Mucosa of stomach (tissue), 1 donor: ENCODE measurements around the gene ELL3.
"Not testable (repeated sequence)": the region's sequence is repeated elsewhere in the genome, so short reads cannot be mapped to it uniquely, and the experiment has no call there.

ENCODE experiments used
- H3K27me3 ChIP-seq: one replicate; pipeline ENCODE4 v1.7.0; 2013; ENCODE audit warnings: mild to moderate bottlenecking, low read length; ENCODE audit not compliant: control insufficient read depth, insufficient read depth
- H3K36me3 ChIP-seq: one replicate; pipeline ENCODE4 v1.7.0; 2013; ENCODE audit warnings: low read length; ENCODE audit not compliant: control insufficient read depth, insufficient read depth
- H3K4me1 ChIP-seq: one replicate; pipeline ENCODE4 v1.7.0; 2013; ENCODE audit warnings: mild to moderate bottlenecking, low read length; ENCODE audit not compliant: control insufficient read depth, insufficient read depth
- H3K4me3 ChIP-seq: one replicate; pipeline ENCODE4 v1.7.0; 2013; ENCODE audit warnings: low read length
- H3K9ac ChIP-seq: one replicate; pipeline ENCODE4 v1.7.0; 2013; ENCODE audit warnings: mild to moderate bottlenecking, low read length, moderate library complexity
- H3K9me3 ChIP-seq: one replicate; pipeline ENCODE4 v1.7.0; 2013; ENCODE audit warnings: mild to moderate bottlenecking, low read length, moderate library complexity; ENCODE audit not compliant: control insufficient read depth
- donor health status: Pancreatic carcinoma.

ELL3 gene

GRCh38 chr15:43746245-43746902 lies 30.4 kb downstream of the ELL3 start, which contains the start of gene PDIA3:
TSS of gene PDIA3 (plus strand) at chr15:43746438. CDS start at chr15:43746540, 102 bp downstream.
- Histone ChIP-seq H3K9ac (peak within 1 kb of the TSS; percentile 93), H3K4me3 (peak within 1 kb of the TSS; percentile 71), H3K4me1 (peaks cover 11% of the 10 kb centered on the region)
- H3K9me3 ChIP-seq, H3K36me3 ChIP-seq, H3K27me3 ChIP-seq: not testable (repeated sequence)

GRCh38 chr15:43735416-43735815 lies 41.4 kb downstream of the ELL3 start:
- H3K4me3 ChIP-seq = no peak overlapping the region
- H3K4me1 ChIP-seq = no peaks in the 10 kb centered on the region
- H3K9me3 ChIP-seq = no peaks in the 10 kb centered on the region

GRCh38 chr15:43728053-43728725 lies 48.6 kb downstream of the ELL3 start:
- not testable (repeated sequence) for H3K4me1 ChIP-seq, H3K9ac ChIP-seq, H3K9me3 ChIP-seq, H3K36me3 ChIP-seq, H3K27me3 ChIP-seq, H3K4me3 ChIP-seq

More at GRCh38 chr15:43735416-43735815, 41.4 kb downstream of the ELL3 start:
- H3K36me3 ChIP-seq = no peaks in the 10 kb centered on the region
- no peaks in the 10 kb centered on the region for H3K27me3 ChIP-seq
- no peak overlapping the region for H3K9ac ChIP-seq

- H3K4me3 ChIP-seq, H3K36me3 ChIP-seq, H3K4me1 ChIP-seq, H3K9ac ChIP-seq, H3K27me3 ChIP-seq, H3K9me3 ChIP-seq: not testable (repeated sequence)
Observed at GRCh38 chr15:43726306-43726705, 50.5 kb downstream of the ELL3 start.

- H3K9me3 ChIP-seq = no peaks in the 10 kb centered on the region
- no peak overlapping the region for H3K4me3 ChIP-seq
- no peaks in the 10 kb centered on the region for H3K27me3 ChIP-seq
- no peaks in the 10 kb centered on the region for H3K36me3 ChIP-seq
- no peak overlapping the region for H3K9ac ChIP-seq
- no peaks in the 10 kb centered on the region for H3K4me1 ChIP-seq
Observed at GRCh38 chr15:43723151-43723550, 53.6 kb downstream of the ELL3 start.
